ENCODE data around the gene UST. TPM values are rescaled to one million over a fixed set of nuclear protein-coding genes. Genes with fewer than 3 reads are reported as not detected.

Gene UST
- total RNA-seq, 6 experiments from 2014 or later = 0.44 to 1.9 (median 0.91) TPM

DNA sequence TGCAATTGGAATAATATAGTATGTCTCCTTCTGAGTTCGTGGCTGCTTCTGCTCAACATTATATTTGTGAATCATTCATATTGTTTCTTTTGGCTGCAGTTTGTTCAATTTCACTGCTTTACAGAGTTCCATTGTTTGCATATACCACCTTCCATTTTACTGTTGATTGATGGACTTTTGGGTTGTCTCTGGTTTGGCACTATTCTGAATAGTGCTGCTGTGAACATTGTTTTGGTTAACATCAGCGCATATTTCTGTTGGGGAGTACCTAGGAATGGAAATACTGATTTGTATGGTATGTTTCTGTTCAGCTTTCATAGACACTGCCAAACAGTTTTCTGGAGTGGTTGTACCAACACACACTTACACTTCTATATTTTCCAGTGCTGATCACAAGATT, 46.9 kb downstream of the UST start:
- intact Hi-C loops (cut with DNase I) = no loop called here
- Histone ChIP-seq H3K4me1 (no peaks in the 10 kb centered on the region), H3K9me3 (no peaks in the 10 kb centered on the region), H3K4me3 (no peak overlapping the region), H3K27ac (no peak overlapping the region), H3K36me3 (no peaks in the 10 kb centered on the region), H3K27me3 (no peaks in the 10 kb centered on the region)
- TF ChIP-seq, protein P1, sequence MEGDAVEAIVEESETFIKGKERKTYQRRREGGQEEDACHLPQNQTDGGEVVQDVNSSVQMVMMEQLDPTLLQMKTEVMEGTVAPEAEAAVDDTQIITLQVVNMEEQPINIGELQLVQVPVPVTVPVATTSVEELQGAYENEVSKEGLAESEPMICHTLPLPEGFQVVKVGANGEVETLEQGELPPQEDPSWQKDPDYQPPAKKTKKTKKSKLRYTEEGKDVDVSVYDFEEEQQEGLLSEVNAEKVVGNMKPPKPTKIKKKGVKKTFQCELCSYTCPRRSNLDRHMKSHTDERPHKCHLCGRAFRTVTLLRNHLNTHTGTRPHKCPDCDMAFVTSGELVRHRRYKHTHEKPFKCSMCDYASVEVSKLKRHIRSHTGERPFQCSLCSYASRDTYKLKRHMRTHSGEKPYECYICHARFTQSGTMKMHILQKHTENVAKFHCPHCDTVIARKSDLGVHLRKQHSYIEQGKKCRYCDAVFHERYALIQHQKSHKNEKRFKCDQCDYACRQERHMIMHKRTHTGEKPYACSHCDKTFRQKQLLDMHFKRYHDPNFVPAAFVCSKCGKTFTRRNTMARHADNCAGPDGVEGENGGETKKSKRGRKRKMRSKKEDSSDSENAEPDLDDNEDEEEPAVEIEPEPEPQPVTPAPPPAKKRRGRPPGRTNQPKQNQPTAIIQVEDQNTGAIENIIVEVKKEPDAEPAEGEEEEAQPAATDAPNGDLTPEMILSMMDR (IDR thresholded peaks at IDR 0.05) = no peak
- TF ChIP-seq POLR2A (IDR thresholded peaks at IDR 0.05) = no peak
- DNase-seq = no peak
- no peak for ATAC-seq
- WGBS (ENCODE audit: insufficient coverage, low coverage, low lambda C conversion rate, missing lambda C conversion rate) = 80% methylated on average over 2 of the region's 2 CpGs

DNA sequence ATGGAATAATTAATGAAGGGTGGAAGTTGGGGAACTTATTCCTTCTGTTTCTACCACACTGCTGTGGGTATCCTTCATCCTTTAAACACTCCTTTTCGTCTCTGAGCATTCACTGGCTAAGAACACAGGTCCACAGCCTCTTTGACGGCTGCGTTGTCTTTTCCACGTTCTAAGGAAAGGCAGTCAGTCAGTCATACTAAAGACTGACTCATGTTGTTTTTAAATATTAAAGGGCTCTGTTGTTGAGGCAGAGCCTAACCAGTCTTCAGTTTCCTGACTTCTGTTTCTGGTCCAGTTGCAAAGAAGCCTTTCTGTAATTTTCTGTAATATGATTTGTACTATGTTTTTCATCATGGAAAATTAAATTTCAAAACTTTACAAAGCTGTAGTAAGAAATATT, 48.0 kb downstream of the UST start:
- no peak for TF ChIP-seq POLR2A (IDR thresholded peaks at IDR 0.05)
- TF ChIP-seq, protein P1 (IDR thresholded peaks at IDR 0.05) = no peak
- WGBS (ENCODE audit: insufficient coverage, low coverage, low lambda C conversion rate, missing lambda C conversion rate) = 89% methylated on average over 4 of the region's 4 CpGs
- Histone ChIP-seq H3K4me3 (no peak overlapping the region), H3K27ac (no peak overlapping the region), H3K4me1 (no peaks in the 10 kb centered on the region), H3K36me3 (no peaks in the 10 kb centered on the region), H3K27me3 (no peaks in the 10 kb centered on the region), H3K9me3 (no peaks in the 10 kb centered on the region)
- intact Hi-C loops (cut with DNase I) = no loop called here
- no peak for DNase-seq
- no peak for ATAC-seq

DNA sequence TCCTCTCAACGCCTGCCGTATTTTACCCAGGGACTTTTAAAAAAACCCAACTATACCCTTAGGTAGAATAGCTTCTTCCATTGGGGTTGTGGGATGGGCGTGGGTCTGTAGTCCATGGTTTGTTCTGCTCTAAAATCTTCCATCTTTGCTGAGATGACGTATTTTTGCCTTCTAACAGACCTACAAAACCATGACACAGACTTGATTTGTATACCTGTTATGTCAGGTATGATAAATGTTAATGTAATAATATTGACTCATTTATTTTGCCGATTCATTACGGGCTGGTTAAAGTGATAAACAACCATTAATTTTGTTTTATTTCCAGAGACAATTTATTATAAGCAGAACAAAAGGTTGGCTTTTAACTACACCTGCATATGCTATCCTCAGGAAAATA, 48.7 kb downstream of the UST start:
- H3K36me3 ChIP-seq = no peaks in the 10 kb centered on the region
- H3K9me3 ChIP-seq = no peaks in the 10 kb centered on the region
- DNase-seq = no peak
- TF ChIP-seq, protein P1 (IDR thresholded peaks at IDR 0.05) = no peak
- TF ChIP-seq POLR2A (IDR thresholded peaks at IDR 0.05) = no peak
- no peak overlapping the region for H3K4me3 ChIP-seq
- intact Hi-C loops (cut with DNase I) = no loop called here
- 70% methylated on average over 5 of the region's 6 CpGs for WGBS (ENCODE audit: insufficient coverage, low coverage, low lambda C conversion rate, missing lambda C conversion rate)
- ATAC-seq = no peak
- H3K27ac ChIP-seq = no peak overlapping the region
- no peaks in the 10 kb centered on the region for H3K27me3 ChIP-seq
- no peaks in the 10 kb centered on the region for H3K4me1 ChIP-seq

DNA sequence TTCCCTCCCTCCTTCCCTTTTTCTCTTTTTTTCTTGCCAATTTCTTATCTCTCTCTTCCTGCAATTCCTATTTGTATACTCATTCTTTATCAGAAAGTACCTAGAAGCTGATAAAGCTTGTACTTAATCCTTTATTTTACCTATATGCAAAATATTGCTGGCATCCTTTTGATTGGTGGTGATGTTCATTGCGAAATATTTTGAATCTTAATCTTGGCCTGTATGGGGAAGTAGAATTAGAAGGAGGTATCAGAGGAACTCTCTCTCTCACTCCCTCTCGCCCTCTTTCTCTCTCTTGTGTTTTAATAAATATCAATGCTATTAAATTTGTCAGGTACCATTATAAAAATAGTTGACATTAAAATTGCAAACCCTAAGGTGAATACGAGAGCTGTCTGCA, 52.8 kb downstream of the UST start:
- ATAC-seq (no peak), DNase-seq (no peak)
- Histone ChIP-seq H3K4me3 (no peak overlapping the region), H3K36me3 (no peaks in the 10 kb centered on the region), H3K4me1 (no peaks in the 10 kb centered on the region), H3K27me3 (no peaks in the 10 kb centered on the region), H3K9me3 (no peaks in the 10 kb centered on the region), H3K27ac (no peak overlapping the region)
- 71% methylated on average over 3 of the region's 3 CpGs for WGBS (ENCODE audit: insufficient coverage, low coverage, low lambda C conversion rate, missing lambda C conversion rate)
- intact Hi-C loops (cut with DNase I) = no loop called here
- TF ChIP-seq POLR2A (IDR thresholded peaks at IDR 0.05) = no peak
- TF ChIP-seq, protein P1 (IDR thresholded peaks at IDR 0.05) = no peak

DNA sequence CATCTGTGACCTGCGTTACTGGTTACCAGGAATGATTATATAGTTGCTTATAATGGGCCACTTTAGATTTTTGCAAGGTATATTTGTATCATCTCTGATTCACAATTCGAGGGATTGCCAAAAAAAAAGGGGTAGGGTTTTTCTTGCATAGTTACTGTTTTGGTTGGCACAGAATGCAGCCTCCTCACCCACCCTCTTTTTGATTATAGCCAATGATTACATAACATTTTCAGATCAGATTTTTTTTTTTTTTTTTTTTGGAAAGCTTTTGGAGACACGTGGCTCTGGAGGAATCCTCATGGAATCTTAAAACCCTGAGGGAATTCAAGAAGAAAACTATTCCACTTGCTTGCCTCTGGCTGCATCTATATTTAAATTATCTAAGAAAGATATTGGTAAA, 53.7 kb downstream of the UST start:
- intact Hi-C loops (cut with DNase I) = no loop called here
- DNase-seq = no peak
- TF ChIP-seq, protein P1 (IDR thresholded peaks at IDR 0.05) = no peak
- TF ChIP-seq POLR2A (IDR thresholded peaks at IDR 0.05) = no peak
- H3K9me3 ChIP-seq = no peaks in the 10 kb centered on the region
- ATAC-seq = no peak
- no peak overlapping the region for H3K4me3 ChIP-seq
- H3K27ac ChIP-seq = no peak overlapping the region
- H3K27me3 ChIP-seq = no peaks in the 10 kb centered on the region
- no peaks in the 10 kb centered on the region for H3K4me1 ChIP-seq
- WGBS (ENCODE audit: insufficient coverage, low coverage, low lambda C conversion rate, missing lambda C conversion rate) = 38% methylated on average over 3 of the region's 3 CpGs
- no peaks in the 10 kb centered on the region for H3K36me3 ChIP-seq

All from right lobe of liver (tissue), 6 donors.